Thyroid gland (tissue), 4 donors: ENCODE data around the gene UBTD1. TPM values are rescaled to one million over a fixed set of nuclear protein-coding genes. Genes with fewer than 3 reads are reported as not detected.

Experiments
- DNase-seq, 2 donors: peaks; one replicate each; pipeline ENCODE4 v3.0.0-alpha.2; 2019
- H3K27ac ChIP-seq, 3 donors: fragments of 200-600 bp; sonication (generic); 1 replicate in 2 of 3; 2 replicates in 1 of 3; pipeline ENCODE4 v1.5.1; 2016 to 2019; ENCODE audit warnings: mild to moderate bottlenecking in 1 of 3, moderate library complexity in 1 of 3
- H3K27me3 ChIP-seq: fragments of 200-600 bp; sonication (generic); one replicate; pipeline ENCODE4 v1.5.1; 2019
- H3K36me3 ChIP-seq, 2 donors: fragments of 200-600 bp; sonication (generic); one replicate each; pipeline ENCODE4 v1.5.1; 2016 to 2019
- H3K4me1 ChIP-seq, 2 donors: fragments of 200-600 bp; sonication (generic); one replicate each; pipeline ENCODE4 v1.5.1; 2017 to 2019
- H3K4me3 ChIP-seq, 3 donors: fragments of 200-600 bp; sonication (generic); replicated peaks in 1 of 3; 1 replicate in 2 of 3; 2 replicates in 1 of 3; pipeline ENCODE4 v1.5.1; 2016; ENCODE audit warnings: mild to moderate bottlenecking in 1 of 3
- H3K9me3 ChIP-seq: fragments of 200-600 bp; sonication (generic); one replicate; pipeline ENCODE4 v1.5.1; 2017
- CTCF ChIP-seq, 6 experiments: fragments of 200-600 bp in 3 of 6; fragments of 450-650 bp in 3 of 6; sonication (generic) in 3 of 6; IDR thresholded peaks; one replicate each; pipeline ENCODE4 v1.5.1; 2016 to 2019; ENCODE audit warnings: antibody characterized with exemption in 6 of 6, mild to moderate bottlenecking in 2 of 6, inconsistent platforms in 1 of 6, moderate library complexity in 1 of 6
- POLR2A ChIP-seq, 2 donors: fragments of 450-650 bp; IDR thresholded peaks; one replicate each; pipeline ENCODE4 v1.6.1; 2017; ENCODE audit warnings: antibody characterized with exemption in 2 of 2, mild to moderate bottlenecking in 2 of 2, moderate library complexity in 1 of 2
- WGBS, 2 donors: methylation state at CpG; one replicate each; pipeline ENCODE4 v1.1.5; 2017; 5-methylcytosine and 5-hydroxymethylcytosine counted together
- intact Hi-C: fragments of 100-400 bp; cut with DNase I; formaldehyde crosslinking; loops from one replicate; pipeline ENCODE4 v1.15.1; 2023
- total RNA-seq, 4 donors: library from RNA; depleted of rRNA; stranded (reverse); fragments of >200 nt; gene quantifications; one replicate each; pipeline ENCODE4 v1.2.3, GENCODE V29; 2016

UBTD1 gene
- total RNA-seq, 4 donors from 2014 or later, result 7.8 to 27.8 (median 20.0) TPM

- Histone ChIP-seq H3K4me3 (no peak overlapping the region), H3K4me1 (peaks cover 0 to 30% of the 10 kb centered on the region in 2 donors), H3K27ac (no peak overlapping the region), H3K9me3 (no peaks in the 10 kb centered on the region), H3K27me3 (no peaks in the 10 kb centered on the region), H3K36me3 (no peaks in the 10 kb centered on the region)
- intact Hi-C loops, result no loop called here
- TF ChIP-seq POLR2A (IDR thresholded peaks at IDR 0.05), result no peak
- 68 to 73% methylated on average over 3 of the region's 3 CpGs for WGBS, 2 donors
- no peak for DNase-seq
Measured at GRCh38 chr10:97506199-97506991, 7.7 kb downstream of the UBTD1 start.

- H3K4me1 ChIP-seq, result peaks cover 0 to 19% of the 10 kb centered on the region in 2 donors
- peak; percentile 69 to 75 for DNase-seq
- intact Hi-C loops, result no loop called here
- H3K27ac ChIP-seq, result no peak overlapping the region
- TF ChIP-seq CTCF (IDR thresholded peaks at IDR 0.05) (no peak), POLR2A (IDR thresholded peaks at IDR 0.05) (no peak)
- 11 to 15% methylated on average over 1 of the region's 1 CpG for WGBS, 2 donors
- no peak overlapping the region for H3K4me3 ChIP-seq
- H3K9me3 ChIP-seq, result no peaks in the 10 kb centered on the region
- no peaks in the 10 kb centered on the region for H3K27me3 ChIP-seq
- no peaks in the 10 kb centered on the region for H3K36me3 ChIP-seq
Measured at GRCh38 chr10:97508342-97508741, 9.6 kb downstream of the UBTD1 start.

- Histone ChIP-seq H3K27ac (no peak overlapping the region), H3K27me3 (no peaks in the 10 kb centered on the region), H3K36me3 (no peaks in the 10 kb centered on the region), H3K9me3 (no peaks in the 10 kb centered on the region), H3K4me3 (no peak overlapping the region), H3K4me1 (peaks cover 0 to 17% of the 10 kb centered on the region in 2 donors)
- TF ChIP-seq POLR2A (IDR thresholded peaks at IDR 0.05) (no peak), CTCF (IDR thresholded peaks at IDR 0.05) (no peak)
- 94 to 95% methylated on average over 8 of the region's 8 CpGs for WGBS, 2 donors
- DNase-seq, result no peak
- intact Hi-C loops, result no loop called here
Measured at GRCh38 chr10:97509120-97509680, 10.5 kb downstream of the UBTD1 start.

GRCh38 chr10:97510686-97511085 is 12.0 kb downstream of the UBTD1 start:
- intact Hi-C loops, result no loop called here
- H3K9me3 ChIP-seq, result no peaks in the 10 kb centered on the region
- no peaks in the 10 kb centered on the region for H3K36me3 ChIP-seq
- no peak for DNase-seq
- H3K4me1 ChIP-seq, result peaks cover 0 to 17% of the 10 kb centered on the region in 2 donors
- TF ChIP-seq POLR2A (IDR thresholded peaks at IDR 0.05), result no peak
- no peak for TF ChIP-seq CTCF (IDR thresholded peaks at IDR 0.05)
- no peak overlapping the region for H3K27ac ChIP-seq
- H3K27me3 ChIP-seq, result no peaks in the 10 kb centered on the region
- no peak overlapping the region for H3K4me3 ChIP-seq
- 88 to 94% methylated on average over 4 of the region's 4 CpGs for WGBS, 2 donors

GRCh38 chr10:97511711-97512440 is 13.2 kb downstream of the UBTD1 start:
- Histone ChIP-seq H3K4me1 (peaks cover 0 to 19% of the 10 kb centered on the region in 2 donors), H3K27me3 (no peaks in the 10 kb centered on the region), H3K27ac (no peak overlapping the region), H3K9me3 (no peaks in the 10 kb centered on the region), H3K4me3 (no peak overlapping the region), H3K36me3 (no peaks in the 10 kb centered on the region)
- no peak for TF ChIP-seq CTCF (IDR thresholded peaks at IDR 0.05)
- TF ChIP-seq POLR2A (IDR thresholded peaks at IDR 0.05), result no peak
- 72 to 79% methylated on average over 3 of the region's 3 CpGs for whole genome bisulfite sequencing, 2 donors
- no peak for DNase-seq
- intact Hi-C loops, result no loop called here
